Measurements from ENCODE around the gene ACVR1.

The ACVR1 gene

DNA sequence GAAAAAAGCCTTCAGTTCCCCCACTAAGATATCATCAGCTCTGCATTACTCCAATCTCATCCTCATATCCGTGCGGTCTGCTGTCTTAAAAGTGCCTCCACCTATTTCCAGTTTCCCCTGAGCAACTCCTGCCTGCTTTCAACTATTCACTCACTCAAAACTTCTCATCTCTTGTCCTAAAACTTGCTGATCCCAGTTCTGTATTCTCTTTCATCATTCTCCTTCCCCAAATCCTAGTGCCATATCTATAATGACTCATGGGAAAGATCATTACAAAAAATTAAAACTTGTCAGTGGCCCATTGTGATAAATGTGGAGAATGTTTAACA, 20.0 kb downstream of the ACVR1 start:
- DNase-seq (ENCODE audit: low spot score), result peak; percentile 21

DNA sequence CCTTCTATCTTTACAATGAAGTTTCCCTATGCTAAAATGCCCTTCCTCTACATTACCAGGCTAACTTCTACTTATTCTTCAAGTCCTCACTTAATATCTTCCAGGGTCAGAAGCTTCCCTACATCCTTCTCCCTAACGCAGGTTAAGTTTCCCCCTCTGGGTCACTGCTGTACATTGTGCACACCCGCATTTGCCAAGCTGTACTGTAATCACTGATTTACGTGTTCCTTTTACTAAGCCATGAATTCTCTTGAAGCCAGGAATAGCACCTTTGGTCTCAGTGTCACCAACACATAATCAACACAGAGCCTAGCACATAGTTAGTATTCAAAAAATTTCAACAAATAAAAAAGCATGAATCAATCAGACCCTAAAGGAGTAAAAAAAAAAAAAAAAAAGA, 22.3 kb downstream of the ACVR1 start:
- DNase-seq (ENCODE audit: low spot score), result no peak

DNA sequence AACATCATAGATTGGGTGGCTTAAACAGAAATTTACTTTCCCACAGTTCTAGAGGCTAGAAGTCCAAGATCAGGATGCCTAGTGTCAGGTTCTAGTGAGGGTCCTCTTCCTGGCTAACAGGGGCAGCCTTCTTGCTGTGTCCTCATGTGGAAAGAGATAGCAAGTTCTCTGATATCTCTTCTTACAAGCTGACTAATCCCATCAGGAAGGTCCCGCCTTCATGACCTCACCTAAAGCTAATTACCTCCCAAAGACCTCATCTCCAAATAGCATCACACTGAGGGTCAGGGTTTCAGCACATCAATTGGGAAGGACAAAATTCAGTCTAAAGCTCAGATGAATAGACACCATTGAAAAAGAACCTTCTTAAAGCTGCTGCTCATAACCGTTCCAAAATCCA, 22.9 kb downstream of the ACVR1 start:
- no peak for DNase-seq (ENCODE audit: low spot score)

DNA sequence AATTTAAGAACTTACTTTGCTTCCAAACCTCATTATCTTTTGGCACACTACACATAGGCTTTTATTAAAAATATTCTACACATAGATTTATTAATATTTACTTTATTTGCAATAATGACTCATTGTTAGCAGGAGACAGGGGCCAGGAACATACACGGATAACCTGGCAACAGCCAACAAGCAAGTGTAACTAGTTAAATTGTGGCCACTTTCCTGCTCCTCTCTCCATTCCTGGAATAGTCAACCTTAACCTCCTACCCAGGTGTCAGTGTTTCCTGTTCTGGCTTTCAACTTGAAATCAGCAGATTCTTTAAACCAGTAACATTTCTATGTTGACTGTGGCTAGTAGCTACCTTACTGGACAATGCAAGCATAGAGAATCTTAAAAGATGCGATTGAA, 26.5 kb downstream of the ACVR1 start:
- no peak for DNase-seq (ENCODE audit: low spot score)

DNA sequence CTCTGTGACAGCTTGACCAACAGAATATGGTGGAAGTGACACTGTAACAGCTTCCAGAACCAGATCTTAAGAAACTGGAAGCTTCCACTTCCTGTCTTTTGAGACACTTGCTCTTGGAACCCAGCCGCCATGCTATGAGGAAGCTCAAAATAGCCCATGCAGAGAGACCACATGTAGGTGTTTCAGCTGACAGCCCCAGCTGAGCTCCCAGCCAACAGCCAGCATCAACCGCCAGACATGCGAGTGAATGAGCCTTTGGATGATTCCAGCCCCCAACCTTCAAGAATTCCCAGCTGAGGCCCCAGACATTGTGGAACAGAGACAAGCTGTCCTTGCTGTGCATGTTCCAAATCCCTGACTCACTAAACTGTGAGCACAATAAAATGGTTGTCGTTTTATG, 27.9 kb downstream of the ACVR1 start:
- no peak for DNase-seq (ENCODE audit: low spot score)

DNA sequence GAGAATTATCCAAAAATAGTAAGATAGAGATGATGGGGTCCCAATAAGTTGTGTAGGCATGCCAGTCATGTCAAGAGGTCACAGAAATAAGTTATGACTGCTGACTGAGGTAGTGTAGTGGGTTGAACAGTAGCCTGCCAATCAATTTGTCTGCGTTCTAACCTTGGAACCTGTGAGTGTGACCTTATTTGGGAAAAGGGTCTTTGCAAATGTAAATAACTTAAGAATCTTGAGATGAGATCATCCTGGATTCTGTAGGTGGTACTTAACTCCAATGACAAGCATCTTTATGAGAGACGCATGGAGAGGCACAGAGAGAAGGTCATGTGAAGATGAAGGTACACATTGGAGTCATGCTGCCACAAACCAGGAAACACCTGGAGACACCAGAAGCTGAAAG, 31.0 kb downstream of the ACVR1 start:
- DNase-seq (ENCODE audit: low spot score), result no peak

DNA sequence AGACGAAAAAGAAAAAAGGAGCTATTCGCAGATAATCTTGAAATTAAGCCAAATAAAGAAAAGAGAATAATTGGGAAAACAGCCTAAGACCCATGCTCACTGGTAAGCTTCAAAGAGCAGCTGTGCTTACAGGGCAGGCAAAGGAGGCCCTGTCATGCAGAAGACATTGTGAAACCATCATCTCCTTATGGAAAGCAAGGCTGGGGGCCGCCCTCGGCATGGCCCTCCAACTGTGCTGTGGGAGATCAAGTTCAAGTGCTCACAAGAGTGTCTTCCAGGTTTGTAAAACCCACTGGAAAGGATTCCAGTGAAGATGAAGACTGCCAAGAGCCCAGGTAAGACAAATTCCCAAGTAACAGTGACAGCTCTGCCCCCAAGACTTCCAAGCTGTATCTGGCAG, 32.2 kb downstream of the ACVR1 start:
- no peak for DNase-seq (ENCODE audit: low spot score)

DNA sequence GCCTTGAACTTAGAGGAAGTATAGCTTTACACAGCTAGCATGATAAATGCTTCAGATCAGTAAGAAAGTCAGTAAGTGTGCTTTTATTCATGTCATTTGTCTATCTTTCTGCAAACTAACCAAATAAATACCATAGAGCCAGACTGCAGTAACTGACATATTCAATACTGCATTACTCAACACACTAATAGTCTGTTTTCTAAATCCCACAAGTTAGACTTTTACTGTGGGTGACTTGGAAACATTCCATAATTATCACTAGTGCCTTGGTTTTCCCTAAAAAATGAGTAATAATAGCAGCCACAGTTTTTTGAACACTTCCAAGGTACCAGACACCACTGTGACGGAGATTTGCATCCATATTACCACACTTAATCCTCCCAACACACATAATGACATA, 33.0 kb downstream of the ACVR1 start:
- DNase-seq (ENCODE audit: low spot score), result no peak

DNA sequence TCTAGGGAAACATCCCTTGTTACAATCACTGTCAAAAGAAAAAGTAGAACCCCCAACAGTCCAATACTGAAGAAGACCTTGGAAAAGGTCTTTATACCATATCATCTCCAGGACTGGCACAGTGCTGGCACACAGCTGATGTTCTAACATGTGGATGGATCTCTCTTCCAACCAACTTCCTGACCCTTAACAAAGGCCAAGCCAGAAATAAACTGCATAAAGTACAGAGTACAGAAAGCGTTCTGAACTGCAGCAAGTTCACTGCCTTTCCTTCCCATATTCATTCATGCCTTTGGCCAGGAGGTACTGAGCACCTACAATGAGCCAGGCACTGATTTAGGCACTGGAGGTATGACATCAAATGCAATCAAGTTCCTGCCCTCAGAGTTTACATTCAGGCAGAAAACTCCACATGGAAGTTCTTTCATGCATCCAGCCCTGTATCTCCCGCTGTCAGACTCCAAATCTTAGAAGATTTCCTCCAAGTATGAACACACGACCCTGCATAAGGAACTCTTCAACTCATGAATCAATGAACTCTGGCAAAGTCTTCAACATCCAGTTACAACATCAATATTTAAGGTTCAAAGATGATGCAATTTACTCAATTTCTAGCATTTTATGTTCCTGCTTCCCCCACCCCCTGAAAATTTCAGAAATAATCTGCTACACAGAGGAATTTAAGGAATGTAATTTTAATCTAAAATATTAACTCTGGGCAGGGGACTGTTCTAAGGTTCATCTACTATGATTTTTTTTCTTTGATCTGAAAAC, 33.8 kb downstream of the ACVR1 start:
- no peak for DNase-seq (ENCODE audit: low spot score)

DNA sequence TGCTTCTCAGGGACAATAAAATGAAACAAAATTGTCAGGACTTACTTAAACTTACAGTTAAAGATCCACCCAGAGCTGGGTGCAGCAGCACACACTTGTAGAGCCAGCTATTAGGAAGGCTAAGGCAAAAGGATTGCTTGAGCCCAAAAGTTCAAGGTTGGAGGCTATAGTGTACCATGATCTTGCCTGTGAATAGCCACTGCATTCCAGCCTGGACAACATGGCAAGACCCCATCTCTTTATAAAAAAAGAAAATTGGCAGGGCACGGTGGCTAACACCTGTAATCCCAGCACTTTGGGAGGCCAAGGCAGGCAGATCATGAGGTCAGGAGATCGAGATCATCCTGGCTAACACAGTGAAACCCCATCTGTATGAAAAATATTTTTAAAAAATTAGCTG, 34.6 kb downstream of the ACVR1 start:
- DNase-seq (ENCODE audit: low spot score), result no peak

DNA sequence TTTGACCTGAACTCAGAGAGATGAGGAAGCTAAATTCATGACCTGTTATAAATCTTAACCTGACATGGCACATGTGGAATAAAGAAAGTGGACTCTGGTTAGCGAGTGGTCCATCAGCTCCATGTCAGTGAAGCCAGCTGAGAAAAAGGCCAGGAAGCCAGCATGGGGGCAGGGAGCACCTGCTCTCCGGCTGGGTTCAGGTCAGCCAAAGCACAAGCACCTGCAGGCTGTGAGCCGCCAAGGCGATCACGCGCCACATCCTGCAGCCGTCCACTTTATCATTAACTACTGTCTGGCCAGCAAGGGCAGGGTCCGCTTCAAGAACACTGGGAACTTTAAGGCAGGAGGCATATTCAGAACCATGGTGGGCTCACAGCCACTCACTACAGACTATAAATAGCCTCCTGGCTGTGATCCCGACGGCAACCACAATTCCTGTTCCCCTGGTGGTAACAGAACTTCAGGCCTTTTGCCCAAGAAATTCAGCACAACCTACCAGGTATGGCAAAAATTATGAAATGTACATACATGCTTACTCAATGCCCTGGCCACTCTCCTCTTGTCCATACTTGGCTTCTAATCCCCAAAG, 35.5 kb downstream of the ACVR1 start:
- no peak for DNase-seq (ENCODE audit: low spot score)

DNA sequence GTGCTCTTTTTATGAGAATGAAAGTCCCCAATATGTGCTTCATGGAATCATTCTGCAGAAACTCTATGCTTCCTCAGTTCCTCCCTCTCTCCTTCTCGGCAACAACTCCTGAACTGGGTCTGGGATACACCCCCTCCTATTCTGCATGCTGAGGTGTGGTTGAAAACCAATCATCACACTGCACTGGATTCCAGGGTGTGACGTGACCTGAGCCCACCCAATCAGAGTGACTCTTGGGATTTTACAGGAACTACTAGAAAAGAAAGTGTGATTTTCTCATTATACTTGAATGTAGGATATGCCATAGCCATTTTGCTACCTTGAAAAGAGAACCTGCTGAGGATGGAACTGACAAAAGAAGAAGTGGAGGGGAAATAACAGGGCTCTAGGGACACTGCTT, 36.3 kb downstream of the ACVR1 start:
- DNase-seq (ENCODE audit: low spot score), result no peak

DNA sequence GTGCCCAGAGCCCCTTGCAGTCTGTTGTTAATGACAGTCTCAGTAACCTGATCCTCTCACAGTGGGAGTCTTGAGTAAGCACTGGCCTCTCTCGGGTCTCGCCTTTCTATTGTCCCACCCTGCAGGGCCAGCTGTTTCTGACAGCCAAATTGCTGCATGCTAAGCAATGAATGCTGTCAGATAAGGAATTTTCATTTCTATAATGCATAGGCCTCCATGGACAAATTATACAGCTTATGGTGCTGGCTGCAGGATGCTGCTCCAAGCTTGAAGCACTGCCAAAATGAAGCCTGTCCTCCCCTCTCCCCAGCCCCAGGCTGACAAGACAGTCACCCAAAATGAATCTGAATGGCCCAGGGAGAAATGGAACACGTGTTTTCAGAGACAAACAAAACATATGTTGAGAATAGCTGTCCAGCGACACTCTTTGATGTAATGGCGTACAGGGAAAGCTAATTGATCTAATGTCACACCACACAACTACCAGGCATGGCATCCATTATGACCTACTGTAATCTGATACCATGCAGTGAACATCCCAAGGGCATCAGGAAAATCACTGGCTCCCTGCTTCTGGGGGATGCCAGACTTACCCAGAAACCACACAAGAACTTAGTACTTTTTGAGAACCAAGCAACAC, 36.8 kb downstream of the ACVR1 start:
- DNase-seq (ENCODE audit: low spot score), result no peak

DNA sequence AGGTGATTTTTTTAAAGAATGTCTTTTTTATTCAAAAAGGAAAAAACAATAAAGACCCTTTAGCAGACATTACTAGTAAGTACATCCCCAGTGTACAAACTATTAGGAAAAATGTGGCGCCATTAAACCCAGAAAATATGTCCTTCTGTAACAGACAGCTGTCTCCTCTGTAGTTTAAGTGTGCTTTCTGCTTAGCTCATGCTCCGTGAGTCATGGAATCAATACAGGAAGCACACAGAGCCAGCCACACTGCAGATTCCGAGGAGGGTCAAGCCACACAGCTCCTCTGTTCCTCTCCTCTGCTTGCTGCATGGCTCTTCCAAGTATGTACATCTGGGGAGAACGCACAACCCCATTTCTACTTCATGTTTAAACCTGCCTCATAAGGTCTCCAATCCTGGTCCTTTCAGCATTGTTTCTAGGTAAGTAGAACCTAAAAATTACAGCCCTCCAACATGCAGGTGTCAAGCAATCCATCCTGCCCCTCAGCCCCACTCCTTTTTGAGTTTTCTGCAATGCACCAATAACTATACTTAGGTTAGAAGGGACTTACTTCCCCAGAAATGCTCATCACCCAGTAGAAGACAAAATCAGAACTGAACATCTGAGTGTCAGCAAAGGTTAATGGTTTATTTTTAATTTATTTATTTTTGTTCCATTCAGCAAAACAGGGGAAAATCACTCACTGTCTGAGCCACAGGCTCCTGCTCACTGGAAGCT, 37.5 kb downstream of the ACVR1 start:
- peak; percentile 74 for DNase-seq (ENCODE audit: low spot score)

DNA sequence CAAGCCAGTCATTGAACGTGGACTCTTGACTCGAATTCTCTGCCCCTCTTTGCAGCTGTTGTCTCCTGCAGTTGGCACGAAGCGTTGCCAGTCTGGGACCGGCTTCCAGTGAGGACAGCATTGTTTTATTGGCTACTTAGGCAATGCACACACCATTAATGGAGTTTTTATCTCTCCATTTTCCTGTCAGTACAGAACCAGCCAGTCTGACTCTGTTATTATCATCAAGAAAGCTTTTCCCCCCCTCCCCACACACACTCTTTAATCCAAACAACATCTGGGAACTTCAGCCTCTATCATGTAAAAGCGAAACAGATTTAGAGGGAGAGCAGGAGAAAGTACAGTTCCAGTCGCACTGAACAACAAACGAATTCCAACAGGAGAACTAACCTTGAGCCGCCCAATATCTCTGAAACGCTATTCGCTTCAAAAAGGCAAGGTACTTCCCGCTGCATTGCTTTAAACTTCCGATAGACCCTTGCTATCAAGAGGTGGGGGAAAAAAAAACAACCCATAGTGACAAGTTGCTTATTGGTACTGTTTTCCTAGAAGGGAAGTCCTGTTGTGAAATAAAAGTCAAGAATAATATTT, 38.2 kb downstream of the ACVR1 start:
- DNase-seq (ENCODE audit: low spot score), result no peak

DNA sequence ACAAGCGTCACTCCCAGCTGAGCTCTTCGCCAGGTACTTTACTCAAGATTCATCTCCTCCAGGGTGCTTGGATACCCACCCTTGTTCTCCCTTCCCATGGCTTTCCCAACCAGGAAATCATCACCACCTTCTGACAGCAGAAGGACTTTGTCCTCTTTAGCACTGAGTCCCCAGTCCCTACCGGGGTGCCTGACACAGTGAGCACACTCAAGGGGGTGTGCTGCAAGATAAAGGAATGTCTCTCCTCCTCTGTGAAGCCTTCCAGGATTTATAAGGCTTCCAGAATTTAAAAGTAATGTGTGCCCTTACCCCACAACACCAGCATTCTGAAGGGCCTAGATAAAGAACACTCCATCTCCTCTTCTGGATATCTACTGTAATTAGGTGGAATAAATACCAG, 39.6 kb downstream of the ACVR1 start:
- no peak for DNase-seq (ENCODE audit: low spot score)

DNA sequence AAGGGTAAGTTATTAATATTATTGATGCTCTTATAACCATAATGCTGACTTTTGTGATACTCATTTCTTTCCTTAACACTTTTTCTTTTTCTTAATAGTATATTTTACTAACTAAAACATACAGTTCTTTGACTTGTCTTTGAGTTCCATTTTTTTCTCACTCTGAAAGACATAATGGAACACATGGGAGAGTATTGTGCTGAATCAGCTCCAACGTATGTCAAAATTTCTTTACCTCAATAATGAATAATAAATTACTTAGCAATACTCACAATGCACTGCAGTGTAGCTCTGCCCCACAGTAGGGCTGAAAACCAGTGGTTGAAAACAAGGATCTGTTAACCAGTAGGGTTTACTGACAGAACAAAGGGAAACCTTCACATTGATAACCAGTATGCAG, 40.7 kb downstream of the ACVR1 start:
- DNase-seq (ENCODE audit: low spot score), result no peak

DNA sequence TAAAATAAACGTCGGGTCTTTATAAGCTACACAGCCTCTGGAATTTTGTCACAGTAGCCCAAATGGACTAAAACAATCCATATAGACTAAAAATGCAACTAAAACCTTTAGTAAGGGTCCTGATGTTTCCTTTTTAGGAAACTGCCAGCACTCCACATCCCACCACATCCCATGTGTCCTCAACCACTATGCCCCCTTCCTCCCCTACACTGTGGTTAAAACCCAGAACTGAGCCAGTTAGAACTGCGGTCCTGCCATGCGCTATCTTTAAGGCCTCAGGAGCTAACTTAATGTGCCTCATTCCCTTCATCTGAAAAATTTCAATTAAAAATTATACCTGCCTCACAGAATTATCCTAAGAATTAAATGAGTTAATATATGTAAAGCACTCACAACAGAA, 41.1 kb downstream of the ACVR1 start:
- no peak for DNase-seq (ENCODE audit: low spot score)

DNA sequence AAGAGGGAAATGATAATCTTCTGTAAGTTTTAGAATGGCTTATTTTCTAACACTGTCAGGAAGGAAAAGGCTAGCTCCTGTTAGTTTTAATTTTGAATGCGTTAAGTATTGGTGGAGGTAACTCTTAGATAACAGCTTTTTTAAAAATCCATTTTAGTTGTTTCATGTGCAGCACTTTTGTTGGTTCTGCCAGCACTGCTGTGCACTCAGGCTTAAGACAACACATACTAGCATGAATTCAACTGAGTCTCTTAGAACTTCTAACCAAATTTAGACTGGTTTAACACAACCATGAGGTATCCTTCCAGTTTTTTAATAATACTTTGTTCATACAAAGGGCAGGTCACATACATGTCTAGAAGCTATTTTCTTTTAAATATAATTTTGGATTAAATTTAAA, 42.4 kb downstream of the ACVR1 start:
- no peak for DNase-seq (ENCODE audit: low spot score)

DNA sequence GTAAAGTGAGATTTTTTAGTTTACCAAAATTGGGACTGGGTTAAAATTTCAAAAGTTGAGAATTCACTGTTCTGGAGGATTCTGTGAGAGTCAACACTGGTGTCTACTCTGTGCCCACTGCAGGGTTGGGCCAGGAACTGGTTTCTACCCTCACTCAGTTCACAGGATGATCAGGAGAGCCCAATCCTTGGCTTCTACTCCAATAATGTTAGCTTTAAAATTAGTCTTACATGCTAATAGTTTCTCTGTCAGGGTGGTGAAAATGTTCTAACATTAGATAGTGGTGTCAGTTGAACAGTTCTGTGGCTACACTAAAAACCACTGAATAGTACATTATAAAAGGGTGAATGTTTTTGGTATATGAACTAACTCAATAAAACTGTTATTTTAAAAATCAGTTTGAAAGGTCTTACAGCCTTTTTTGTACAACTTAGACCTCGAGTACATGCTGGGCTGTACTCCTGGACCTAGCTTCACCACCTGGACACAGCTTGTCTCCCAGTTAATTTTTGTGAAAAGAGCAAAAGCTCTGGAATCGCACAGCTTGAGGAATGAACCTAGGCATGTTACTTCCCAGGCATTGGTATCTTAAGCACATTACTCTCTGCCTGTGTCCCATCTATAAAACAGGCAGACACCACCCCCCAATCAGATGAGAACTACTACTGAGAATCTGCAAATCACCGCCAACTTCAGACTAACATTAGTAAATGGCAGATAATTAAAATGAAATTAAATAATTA, 44.4 kb downstream of the ACVR1 start:
- DNase-seq (ENCODE audit: low spot score), result no peak

DNA sequence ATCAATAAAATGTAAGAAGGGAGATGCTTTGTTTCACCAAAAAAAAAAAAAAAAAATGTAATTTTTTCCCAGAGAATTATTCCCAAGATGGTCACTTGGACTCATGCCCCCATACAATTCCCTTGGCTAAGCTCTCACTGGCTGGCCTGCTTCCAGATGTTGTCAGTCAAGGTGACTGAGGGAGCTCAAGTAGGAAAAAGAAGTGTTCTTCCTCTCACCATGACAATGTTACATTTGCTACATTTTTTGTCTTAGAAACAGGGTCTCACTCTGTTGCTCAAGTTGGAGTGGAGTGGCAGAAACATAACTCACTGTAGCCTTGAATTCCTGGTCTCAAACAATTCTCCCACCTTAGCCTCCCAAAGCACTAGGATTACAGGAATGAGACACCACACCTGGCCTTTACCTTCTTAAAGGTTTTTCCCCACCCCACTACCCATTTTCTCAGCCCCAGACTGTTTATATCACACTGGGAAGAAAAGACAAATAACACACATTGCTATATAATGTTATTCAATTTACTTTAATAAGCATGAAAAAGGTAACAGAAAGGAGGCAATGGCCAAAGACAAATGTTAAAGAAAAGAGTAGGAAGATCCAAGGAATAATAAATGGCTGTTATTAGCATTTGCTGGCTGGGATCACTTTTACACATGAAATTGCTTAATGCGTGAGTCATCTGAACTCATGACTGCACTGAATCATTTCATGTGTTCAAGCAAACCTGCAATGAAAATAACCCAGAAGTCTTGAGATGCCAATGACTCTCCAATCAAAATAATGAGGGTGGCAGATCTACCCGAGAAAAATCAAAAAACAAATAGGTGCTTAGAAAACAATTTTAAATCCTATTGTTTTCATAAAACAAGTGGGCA, 45.2 kb downstream of the ACVR1 start:
- peak; percentile 87 for DNase-seq (ENCODE audit: low spot score)

All from RKO (cell line).